OCI-LY1 (cell line): ENCODE results near the gene XYLT2.

Experiments
- EZH2 ChIP-seq: fragments of 200-600 bp; sonication (generic), shearing (Covaris generic); IDR thresholded peaks from 2 replicates; pipeline ENCODE4 v1.8.0; 2017; ENCODE audit warnings: borderline replicate concordance, mixed run types, mild to moderate bottlenecking, antibody characterized with exemption, low read length, moderate library complexity, mixed read lengths
- TF ChIP-seq, protein P1 (sequence below): fragments of 200-600 bp; sonication (generic), shearing (Covaris generic); IDR thresholded peaks from 2 replicates; pipeline ENCODE4 v1.5.1; 2017; ENCODE audit warnings: mild to moderate bottlenecking, antibody characterized with exemption, low read length, moderate library complexity, mixed read lengths

DNA sequence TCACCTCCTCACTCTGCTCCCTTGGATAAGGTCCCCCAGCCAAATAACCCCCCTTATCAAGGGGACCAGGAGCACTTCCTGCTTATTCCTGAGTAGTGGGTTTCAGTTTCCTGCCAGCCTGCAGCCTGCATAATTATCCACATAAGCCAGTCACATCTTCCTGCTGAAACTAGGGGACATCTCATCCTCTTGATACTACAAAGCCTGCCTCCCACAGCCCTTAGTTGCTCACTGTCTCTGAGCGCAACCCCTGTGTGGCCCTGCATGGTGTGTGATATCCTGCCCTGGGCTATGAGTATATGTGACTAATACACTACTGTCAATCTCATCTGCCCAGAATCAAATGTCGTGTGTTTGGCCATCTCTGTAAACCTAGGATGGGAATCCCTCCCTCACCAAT, 8.0 kb upstream of the XYLT2 start:
- TF ChIP-seq EZH2: no peak
- TF ChIP-seq, protein P1, sequence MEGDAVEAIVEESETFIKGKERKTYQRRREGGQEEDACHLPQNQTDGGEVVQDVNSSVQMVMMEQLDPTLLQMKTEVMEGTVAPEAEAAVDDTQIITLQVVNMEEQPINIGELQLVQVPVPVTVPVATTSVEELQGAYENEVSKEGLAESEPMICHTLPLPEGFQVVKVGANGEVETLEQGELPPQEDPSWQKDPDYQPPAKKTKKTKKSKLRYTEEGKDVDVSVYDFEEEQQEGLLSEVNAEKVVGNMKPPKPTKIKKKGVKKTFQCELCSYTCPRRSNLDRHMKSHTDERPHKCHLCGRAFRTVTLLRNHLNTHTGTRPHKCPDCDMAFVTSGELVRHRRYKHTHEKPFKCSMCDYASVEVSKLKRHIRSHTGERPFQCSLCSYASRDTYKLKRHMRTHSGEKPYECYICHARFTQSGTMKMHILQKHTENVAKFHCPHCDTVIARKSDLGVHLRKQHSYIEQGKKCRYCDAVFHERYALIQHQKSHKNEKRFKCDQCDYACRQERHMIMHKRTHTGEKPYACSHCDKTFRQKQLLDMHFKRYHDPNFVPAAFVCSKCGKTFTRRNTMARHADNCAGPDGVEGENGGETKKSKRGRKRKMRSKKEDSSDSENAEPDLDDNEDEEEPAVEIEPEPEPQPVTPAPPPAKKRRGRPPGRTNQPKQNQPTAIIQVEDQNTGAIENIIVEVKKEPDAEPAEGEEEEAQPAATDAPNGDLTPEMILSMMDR: no peak
